ENCODE measurements around the gene CDCA3. TPM values are rescaled to one million over a fixed set of nuclear protein-coding genes. Genes with fewer than 3 reads are reported as not detected.

Gene CDCA3
- total RNA-seq, 3 donors from 2014 or later: 2.8 to 15.3 (median 5.2) TPM

GRCh38 chr12:6838854-6839253 is 12.2 kb downstream of the CDCA3 start:
- no peaks in the 10 kb centered on the region for H3K36me3 ChIP-seq (ENCODE audit: low read depth)
- H3K9me3 ChIP-seq: no peaks in the 10 kb centered on the region
- H3K4me3 ChIP-seq: no peak overlapping the region
- DNase-seq (no peak), ATAC-seq (no peak)
- H3K4me1 ChIP-seq (ENCODE audit: low read depth): no peaks in the 10 kb centered on the region
- intact Hi-C loops (cut with DNase I, micrococcal nuclease): no loop called here
- TF ChIP-seq CTCF (IDR thresholded peaks at IDR 0.05): no peak

- H3K36me3 ChIP-seq (ENCODE audit: low read depth): no peaks in the 10 kb centered on the region
- DNase-seq: no peak
- H3K4me3 ChIP-seq: no peak overlapping the region
- no peak for ATAC-seq
- intact Hi-C loops (cut with DNase I, micrococcal nuclease): no loop called here
- no peaks in the 10 kb centered on the region for H3K4me1 ChIP-seq (ENCODE audit: low read depth)
- no peak for TF ChIP-seq CTCF (IDR thresholded peaks at IDR 0.05)
- H3K9me3 ChIP-seq: no peaks in the 10 kb centered on the region
These were observed 13.6 kb downstream of the CDCA3 start for GRCh38 chr12:6837370-6838060.

- no peaks in the 10 kb centered on the region for H3K36me3 ChIP-seq (ENCODE audit: low read depth)
- no peaks in the 10 kb centered on the region for H3K9me3 ChIP-seq
- intact Hi-C loops (cut with DNase I, micrococcal nuclease): no loop called here
- DNase-seq (peak in 1 of 3 donors; percentile 26), ATAC-seq (no peak)
- TF ChIP-seq CTCF (IDR thresholded peaks at IDR 0.05): no peak
- no peaks in the 10 kb centered on the region for H3K4me1 ChIP-seq (ENCODE audit: low read depth)
- H3K4me3 ChIP-seq: no peak overlapping the region
These were observed 14.2 kb downstream of the CDCA3 start for GRCh38 chr12:6836851-6837250.

- Histone ChIP-seq H3K4me1 (ENCODE audit: low read depth) (no peaks in the 10 kb centered on the region), H3K36me3 (ENCODE audit: low read depth) (no peaks in the 10 kb centered on the region), H3K4me3 (no peak overlapping the region), H3K9me3 (no peaks in the 10 kb centered on the region)
- no peak for ATAC-seq
- TF ChIP-seq CTCF (IDR thresholded peaks at IDR 0.05): no peak
- intact Hi-C loops (cut with DNase I, micrococcal nuclease): no loop called here
- no peak for DNase-seq
These were observed 16.2 kb downstream of the CDCA3 start for GRCh38 chr12:6834873-6835272.

- ATAC-seq (no peak), DNase-seq (no peak)
- Histone ChIP-seq H3K4me1 (ENCODE audit: low read depth) (no peaks in the 10 kb centered on the region), H3K9me3 (no peaks in the 10 kb centered on the region), H3K36me3 (ENCODE audit: low read depth) (no peaks in the 10 kb centered on the region), H3K4me3 (no peak overlapping the region)
- intact Hi-C loops (cut with DNase I, micrococcal nuclease): no loop called here
- TF ChIP-seq CTCF (IDR thresholded peaks at IDR 0.05): no peak
These were observed 16.8 kb downstream of the CDCA3 start for GRCh38 chr12:6834254-6834653.
